Measurements from ENCODE around the gene PRDM13.

Gene PRDM13

DNA sequence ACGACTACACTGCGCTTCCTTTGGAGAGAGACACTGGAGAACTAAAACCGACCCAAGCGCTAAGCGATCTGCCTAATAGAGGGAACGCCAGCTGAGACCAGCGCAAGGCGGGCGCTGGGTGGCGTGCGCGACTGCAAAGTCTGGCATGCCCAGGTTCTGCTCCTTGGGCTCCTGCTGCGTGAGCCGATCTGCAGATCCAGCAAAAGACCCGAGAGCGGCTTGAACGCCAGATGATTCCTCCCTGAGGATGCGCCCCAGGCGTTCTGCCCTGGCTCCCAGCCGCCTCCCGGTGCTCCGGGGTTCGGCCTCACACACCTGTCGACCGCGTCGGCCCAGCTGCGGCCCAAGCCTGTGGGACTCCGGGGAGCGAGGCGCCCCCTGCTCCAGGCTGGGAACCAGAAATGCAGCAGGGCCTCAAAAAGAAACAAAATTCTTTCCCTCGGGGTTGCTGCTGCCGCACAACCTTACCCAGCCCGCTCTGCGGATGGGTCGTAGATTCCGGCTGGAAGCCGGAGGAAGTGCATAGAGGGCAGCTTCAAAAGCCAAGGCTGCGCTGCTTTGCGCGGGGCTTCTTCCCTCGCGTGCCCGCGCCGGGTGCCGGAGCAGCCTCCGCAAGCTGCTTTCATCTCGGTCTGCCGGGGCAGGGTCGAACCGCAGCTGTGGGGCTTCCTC is 17.9 kb upstream of the PRDM13 start:
- TF ChIP-seq RAD21 (IDR thresholded peaks at IDR 0.05; ENCODE audit: low read depth) = peak; percentile 82
- TF ChIP-seq MAX (IDR thresholded peaks at IDR 0.05) = peak; percentile 63
- no peak for TF ChIP-seq FOXM1 (IDR thresholded peaks at IDR 0.05; ENCODE audit: borderline replicate concordance, low read depth)
- no peak for TF ChIP-seq CEBPB (IDR thresholded peaks at IDR 0.05)
- no peak for TF ChIP-seq CREB1 (IDR thresholded peaks at IDR 0.05; ENCODE audit: low read depth)
- no peak for TF ChIP-seq REST (IDR thresholded peaks at IDR 0.05; ENCODE audit: low read depth)

DNA sequence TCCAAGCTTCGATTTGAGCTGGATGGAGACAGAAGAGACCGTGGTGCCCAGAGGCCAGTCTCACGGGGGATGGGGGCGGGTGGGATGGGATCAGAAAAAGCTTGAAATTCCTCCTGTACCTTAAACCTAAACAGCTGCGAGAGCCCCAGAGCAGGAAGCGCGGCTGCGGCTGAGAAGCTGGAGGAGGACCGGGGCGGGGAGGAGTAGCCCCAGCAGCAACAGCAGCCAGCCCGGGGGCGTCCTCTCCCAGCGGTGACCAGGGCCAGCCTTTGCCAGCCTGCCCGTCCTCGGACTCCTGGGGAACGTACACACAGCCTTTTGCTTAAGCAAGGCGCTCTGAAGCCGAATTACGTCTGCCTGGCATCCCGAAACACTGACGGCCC is 17.4 kb upstream of the PRDM13 start:
- TF ChIP-seq CREB1 (IDR thresholded peaks at IDR 0.05; ENCODE audit: low read depth) (no peak), TEAD4 (IDR thresholded peaks at IDR 0.05) (no peak), EP300 (IDR thresholded peaks at IDR 0.05; ENCODE audit: borderline replicate concordance) (no peak), MAX (IDR thresholded peaks at IDR 0.05) (no peak), EGR1 (IDR thresholded peaks at IDR 0.05) (no peak), NFIC (IDR thresholded peaks at IDR 0.05) (no peak), ZBTB7A (IDR thresholded peaks at IDR 0.05; ENCODE audit: low read depth) (no peak), YY1 (IDR thresholded peaks at IDR 0.05; ENCODE audit: low read depth) (no peak), RAD21 (IDR thresholded peaks at IDR 0.05; ENCODE audit: low read depth) (no peak), CEBPB (IDR thresholded peaks at IDR 0.05) (no peak), TCF12 (IDR thresholded peaks at IDR 0.05; ENCODE audit: low read depth) (no peak), REST (IDR thresholded peaks at IDR 0.05; ENCODE audit: low read depth) (no peak), FOXM1 (IDR thresholded peaks at IDR 0.05; ENCODE audit: borderline replicate concordance, low read depth) (no peak), TAF1 (IDR thresholded peaks at IDR 0.05; ENCODE audit: low read depth) (no peak)
- TF ChIP-seq, protein P1, sequence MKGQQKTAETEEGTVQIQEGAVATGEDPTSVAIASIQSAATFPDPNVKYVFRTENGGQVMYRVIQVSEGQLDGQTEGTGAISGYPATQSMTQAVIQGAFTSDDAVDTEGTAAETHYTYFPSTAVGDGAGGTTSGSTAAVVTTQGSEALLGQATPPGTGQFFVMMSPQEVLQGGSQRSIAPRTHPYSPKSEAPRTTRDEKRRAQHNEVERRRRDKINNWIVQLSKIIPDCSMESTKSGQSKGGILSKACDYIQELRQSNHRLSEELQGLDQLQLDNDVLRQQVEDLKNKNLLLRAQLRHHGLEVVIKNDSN (IDR thresholded peaks at IDR 0.05) = no peak

DNA sequence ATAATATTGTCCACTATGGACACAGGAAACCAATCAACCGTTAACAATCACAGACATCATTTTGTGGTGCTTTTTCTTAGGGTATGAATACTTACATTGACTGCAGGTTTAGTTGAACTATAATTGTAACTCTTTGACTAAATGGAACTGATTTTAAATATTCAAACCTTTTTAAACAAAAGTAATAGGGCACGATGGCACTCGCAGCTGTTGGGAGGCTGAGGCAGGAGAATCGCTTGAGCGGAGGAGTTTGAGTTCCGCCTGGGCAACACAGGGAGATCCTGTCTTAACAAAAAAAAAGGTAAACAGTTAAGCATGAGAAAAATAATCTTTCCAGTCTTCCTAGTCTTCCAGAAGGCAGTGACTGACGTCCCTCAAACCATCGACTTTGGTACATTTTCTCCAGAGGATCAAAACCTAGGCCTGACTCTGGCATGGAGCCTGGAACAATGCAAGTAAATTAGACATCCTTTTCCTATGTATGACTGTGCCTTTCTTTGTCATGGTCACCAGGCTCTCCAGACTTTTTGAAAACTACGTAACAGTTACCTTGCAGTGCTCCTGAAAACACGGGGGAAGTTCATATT is 16.6 kb upstream of the PRDM13 start:
- no peak for TF ChIP-seq CREB1 (IDR thresholded peaks at IDR 0.05; ENCODE audit: low read depth)

DNA sequence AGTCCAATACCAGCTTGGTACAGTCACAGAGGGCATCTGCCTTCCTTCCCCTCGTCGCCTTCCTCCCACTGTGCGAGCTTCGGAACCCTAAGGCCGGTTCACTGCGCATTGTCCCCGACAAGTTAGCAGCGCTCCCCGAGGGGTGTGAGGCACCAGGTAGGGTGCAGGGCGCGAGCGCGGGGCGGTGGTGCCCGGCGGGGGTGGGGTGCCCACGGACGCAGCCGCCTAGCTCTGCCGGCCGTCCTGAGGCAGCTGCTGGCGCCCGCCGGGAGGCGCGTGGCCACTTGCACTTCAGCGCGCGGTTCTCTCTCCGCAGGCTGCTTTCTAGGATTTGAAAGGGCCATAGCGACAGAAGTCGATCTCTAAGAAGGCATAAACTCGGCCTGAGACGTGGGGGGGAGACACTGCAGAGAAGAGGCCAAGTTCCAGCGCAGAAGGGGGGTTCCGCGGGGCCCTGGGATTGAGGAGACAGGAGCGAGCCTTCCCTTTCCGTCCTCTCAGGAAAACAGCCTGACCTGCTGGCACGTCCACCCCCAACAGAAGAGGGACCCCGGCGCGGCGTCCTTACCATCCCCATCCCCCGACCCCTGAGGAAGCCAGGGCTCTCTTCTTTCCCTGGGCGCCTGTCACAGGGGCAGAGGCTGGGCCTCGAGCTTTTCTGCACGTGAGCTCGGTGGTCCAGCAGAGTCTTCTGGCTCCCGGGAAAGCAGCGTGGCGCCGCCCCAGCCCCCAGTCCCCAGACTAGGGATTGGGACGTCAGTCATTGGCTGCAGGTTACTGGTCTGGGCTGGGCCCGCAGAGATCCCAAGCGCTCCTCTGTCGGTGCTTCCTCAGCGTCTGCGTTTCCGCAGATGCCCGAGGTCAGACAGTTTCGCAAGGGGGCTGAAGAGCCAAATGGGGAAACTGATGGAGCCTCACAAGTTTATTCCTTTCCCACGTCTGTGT is 15.6 kb upstream of the PRDM13 start:
- no peak for TF ChIP-seq YY1 (IDR thresholded peaks at IDR 0.05; ENCODE audit: low read depth)
- no peak for TF ChIP-seq ZBTB7A (IDR thresholded peaks at IDR 0.05; ENCODE audit: low read depth)
- TF ChIP-seq, protein P1 (IDR thresholded peaks at IDR 0.05) = no peak
- TF ChIP-seq TCF12 (IDR thresholded peaks at IDR 0.05; ENCODE audit: low read depth) = no peak
- TF ChIP-seq NFIC (IDR thresholded peaks at IDR 0.05) = no peak
- no peak for TF ChIP-seq EP300 (IDR thresholded peaks at IDR 0.05; ENCODE audit: borderline replicate concordance)
- no peak for TF ChIP-seq CEBPB (IDR thresholded peaks at IDR 0.05)
- no peak for TF ChIP-seq CREB1 (IDR thresholded peaks at IDR 0.05; ENCODE audit: low read depth)
- no peak for TF ChIP-seq MAX (IDR thresholded peaks at IDR 0.05)
- no peak for TF ChIP-seq TEAD4 (IDR thresholded peaks at IDR 0.05)
- no peak for TF ChIP-seq EGR1 (IDR thresholded peaks at IDR 0.05)
- no peak for TF ChIP-seq REST (IDR thresholded peaks at IDR 0.05; ENCODE audit: low read depth)
- no peak for TF ChIP-seq TAF1 (IDR thresholded peaks at IDR 0.05; ENCODE audit: low read depth)
- no peak for TF ChIP-seq FOXM1 (IDR thresholded peaks at IDR 0.05; ENCODE audit: borderline replicate concordance, low read depth)
- no peak for TF ChIP-seq RAD21 (IDR thresholded peaks at IDR 0.05; ENCODE audit: low read depth)

All from Ishikawa (cell line).